ENCODE measurements around the gene MLANA. TPM values are rescaled to one million over a fixed set of nuclear protein-coding genes. Genes with fewer than 3 reads are reported as not detected.

Gene MLANA
- total and polyA plus RNA-seq, 4 donors, result 0.20 to 1.7 (median 0.69) TPM

DNA sequence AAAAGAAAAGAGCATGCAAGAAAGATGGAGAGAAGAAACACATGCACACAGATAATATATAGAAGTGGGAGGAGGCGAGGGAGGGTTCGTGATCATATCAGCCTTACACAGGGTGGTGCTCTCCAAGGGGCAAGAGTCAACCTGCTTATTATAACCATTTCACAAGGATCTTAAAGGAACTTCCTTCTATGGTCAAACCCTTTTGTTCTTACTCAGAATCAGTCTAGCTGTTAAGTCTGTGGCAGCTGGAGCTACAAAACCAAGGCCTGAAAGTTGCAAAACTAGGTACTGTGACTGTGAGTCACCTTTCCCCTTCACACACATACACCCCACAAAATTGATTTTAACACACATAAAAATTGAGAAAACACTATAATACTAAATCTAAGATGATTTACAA is 39.2 kb upstream of the MLANA start:
- Histone ChIP-seq H3K4me1 (ENCODE audit: control insufficient read depth, insufficient read depth, low read length) (no peaks in the 10 kb centered on the region), H3K4me3 (ENCODE audit: low read depth, low read length) (no peak overlapping the region), H3K27me3 (ENCODE audit: control insufficient read depth, insufficient read depth, low read length) (no peaks in the 10 kb centered on the region), H3K36me3 (ENCODE audit: control insufficient read depth, insufficient read depth, low read length) (no peaks in the 10 kb centered on the region), H3K27ac (ENCODE audit: low read depth, low read length) (no peak overlapping the region), H3K9me3 (ENCODE audit: control insufficient read depth, insufficient read depth, low read length) (no peaks in the 10 kb centered on the region)
- no peak for DNase-seq (ENCODE audit: low read depth in 4 of 6, low spot score in 6 of 6)
- WGBS (ENCODE audit: insufficient coverage), result no CpG with 5 or more reads among the region's 2 CpGs

DNA sequence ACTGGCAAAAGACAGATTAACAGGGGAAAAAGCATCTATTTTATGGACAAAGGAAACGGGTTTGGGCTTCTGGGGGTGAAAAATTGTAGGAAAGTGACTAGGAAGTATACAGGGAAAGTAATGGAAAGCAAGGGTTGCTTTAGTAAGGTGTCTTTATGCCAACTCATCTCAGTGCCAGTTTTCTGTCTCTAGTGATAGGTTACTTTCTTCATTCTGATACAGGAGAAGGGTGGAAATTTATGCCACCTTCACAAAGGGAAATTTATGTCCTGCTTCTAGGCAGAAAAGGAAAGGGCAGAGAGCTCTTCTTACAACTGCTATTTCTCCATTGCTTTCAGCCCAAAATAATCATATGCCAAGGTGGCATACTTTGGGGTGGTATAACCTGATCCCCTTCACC is 37.7 kb upstream of the MLANA start:
- no peaks in the 10 kb centered on the region for H3K4me1 ChIP-seq (ENCODE audit: control insufficient read depth, insufficient read depth, low read length)
- no peak overlapping the region for H3K4me3 ChIP-seq (ENCODE audit: low read depth, low read length)
- H3K27ac ChIP-seq (ENCODE audit: low read depth, low read length), result no peak overlapping the region
- no peaks in the 10 kb centered on the region for H3K36me3 ChIP-seq (ENCODE audit: control insufficient read depth, insufficient read depth, low read length)
- H3K9me3 ChIP-seq (ENCODE audit: control insufficient read depth, insufficient read depth, low read length), result no peaks in the 10 kb centered on the region
- WGBS (ENCODE audit: insufficient coverage), result 40% methylated on average over 1 of the region's 1 CpG
- peak in 1 of 6 donors; percentile 6 for DNase-seq (ENCODE audit: low read depth in 4 of 6, low spot score in 6 of 6)
- H3K27me3 ChIP-seq (ENCODE audit: control insufficient read depth, insufficient read depth, low read length), result no peaks in the 10 kb centered on the region

DNA sequence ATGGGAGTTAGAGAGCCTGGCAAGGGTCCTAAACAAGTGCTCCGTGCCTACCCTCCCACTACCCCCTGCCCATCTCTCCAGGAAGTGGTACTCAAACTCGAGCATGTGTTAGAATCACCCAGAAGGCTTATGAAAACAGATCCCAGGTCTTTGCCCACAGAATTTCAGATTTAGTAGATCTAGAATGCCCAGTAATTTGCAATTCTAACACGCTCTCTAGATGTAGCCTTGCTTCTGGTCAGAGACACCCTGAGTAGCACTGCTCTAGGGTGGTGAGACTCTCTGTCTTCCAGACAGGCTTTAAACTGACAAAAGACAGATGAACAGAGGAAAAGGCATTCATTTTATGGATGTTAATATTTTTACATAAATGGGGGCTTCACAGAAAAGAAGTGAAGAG is 37.1 kb upstream of the MLANA start:
- H3K9me3 ChIP-seq (ENCODE audit: control insufficient read depth, insufficient read depth, low read length), result no peaks in the 10 kb centered on the region
- WGBS (ENCODE audit: insufficient coverage), result 75% methylated on average over 3 of the region's 3 CpGs
- no peaks in the 10 kb centered on the region for H3K4me1 ChIP-seq (ENCODE audit: control insufficient read depth, insufficient read depth, low read length)
- no peak overlapping the region for H3K27ac ChIP-seq (ENCODE audit: low read depth, low read length)
- no peaks in the 10 kb centered on the region for H3K27me3 ChIP-seq (ENCODE audit: control insufficient read depth, insufficient read depth, low read length)
- no peaks in the 10 kb centered on the region for H3K36me3 ChIP-seq (ENCODE audit: control insufficient read depth, insufficient read depth, low read length)
- H3K4me3 ChIP-seq (ENCODE audit: low read depth, low read length), result no peak overlapping the region
- DNase-seq (ENCODE audit: low read depth in 4 of 6, low spot score in 6 of 6), result no peak

DNA sequence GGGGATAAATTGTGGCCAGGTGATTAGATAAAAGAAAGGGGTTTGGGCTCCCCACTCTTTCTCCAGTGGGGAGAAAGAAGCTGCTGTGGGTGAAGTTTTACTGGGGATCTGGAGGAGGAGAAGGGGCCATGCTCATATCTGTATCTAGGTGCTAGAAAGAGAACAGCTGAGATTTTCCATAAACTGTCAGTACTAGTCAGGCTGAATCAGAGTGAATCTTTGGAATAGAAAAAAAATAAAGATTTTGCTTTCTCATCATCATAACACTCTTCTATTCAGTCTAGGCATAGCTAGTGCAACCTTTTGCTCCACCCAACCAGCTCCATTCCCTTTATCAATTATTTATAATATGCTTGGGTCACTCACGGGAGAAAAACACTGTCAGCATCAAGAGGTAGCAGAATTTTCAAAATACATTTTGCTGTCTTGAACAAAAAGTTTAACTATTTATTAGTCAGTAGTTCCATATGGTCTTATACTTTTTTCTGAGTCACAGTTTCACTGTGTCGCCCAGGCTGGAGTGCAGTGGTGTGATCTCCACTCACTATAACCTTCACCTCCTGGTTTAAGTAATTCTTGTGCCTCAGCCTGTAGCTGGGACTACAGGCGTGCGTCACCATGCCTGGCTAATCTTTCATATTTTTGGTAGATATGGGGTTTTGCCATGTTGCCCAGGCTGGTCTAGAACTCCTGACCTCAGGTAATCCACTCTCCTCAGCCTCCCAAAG is 36.5 kb upstream of the MLANA start:
- no peak overlapping the region for H3K4me3 ChIP-seq (ENCODE audit: low read depth, low read length)
- DNase-seq (ENCODE audit: low read depth in 4 of 6, low spot score in 6 of 6), result no peak
- H3K9me3 ChIP-seq (ENCODE audit: control insufficient read depth, insufficient read depth, low read length), result no peaks in the 10 kb centered on the region
- no peaks in the 10 kb centered on the region for H3K4me1 ChIP-seq (ENCODE audit: control insufficient read depth, insufficient read depth, low read length)
- H3K27ac ChIP-seq (ENCODE audit: low read depth, low read length), result no peak overlapping the region
- no peaks in the 10 kb centered on the region for H3K27me3 ChIP-seq (ENCODE audit: control insufficient read depth, insufficient read depth, low read length)
- 100% methylated on average over 1 of the region's 4 CpGs for WGBS (ENCODE audit: insufficient coverage)
- no peaks in the 10 kb centered on the region for H3K36me3 ChIP-seq (ENCODE audit: control insufficient read depth, insufficient read depth, low read length)

DNA sequence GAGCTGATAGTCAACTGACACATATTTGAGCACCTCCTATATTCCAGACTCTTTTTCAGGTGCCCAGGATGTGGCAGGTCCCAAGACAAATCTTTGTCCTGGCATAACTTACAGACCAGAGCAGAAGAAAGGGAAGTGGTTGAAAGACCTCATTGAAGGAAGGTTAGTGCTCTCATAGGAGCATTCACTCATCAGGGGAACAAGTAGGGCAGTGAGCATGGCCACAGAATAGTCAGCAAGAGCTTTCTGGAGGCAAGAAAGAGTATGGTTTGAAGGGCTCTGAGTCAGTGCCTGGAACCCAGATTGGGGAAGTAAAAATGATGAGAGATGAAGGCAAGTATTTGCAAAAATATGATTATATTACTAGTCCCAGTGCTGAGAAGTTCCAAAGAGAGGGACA is 32.8 kb upstream of the MLANA start:
- Histone ChIP-seq H3K27me3 (ENCODE audit: control insufficient read depth, insufficient read depth, low read length) (no peaks in the 10 kb centered on the region), H3K9me3 (ENCODE audit: control insufficient read depth, insufficient read depth, low read length) (no peaks in the 10 kb centered on the region), H3K4me1 (ENCODE audit: control insufficient read depth, insufficient read depth, low read length) (no peaks in the 10 kb centered on the region), H3K36me3 (ENCODE audit: control insufficient read depth, insufficient read depth, low read length) (no peaks in the 10 kb centered on the region), H3K27ac (ENCODE audit: low read depth, low read length) (no peak overlapping the region), H3K4me3 (ENCODE audit: low read depth, low read length) (no peak overlapping the region)
- DNase-seq (ENCODE audit: low read depth in 4 of 6, low spot score in 6 of 6), result no peak

DNA sequence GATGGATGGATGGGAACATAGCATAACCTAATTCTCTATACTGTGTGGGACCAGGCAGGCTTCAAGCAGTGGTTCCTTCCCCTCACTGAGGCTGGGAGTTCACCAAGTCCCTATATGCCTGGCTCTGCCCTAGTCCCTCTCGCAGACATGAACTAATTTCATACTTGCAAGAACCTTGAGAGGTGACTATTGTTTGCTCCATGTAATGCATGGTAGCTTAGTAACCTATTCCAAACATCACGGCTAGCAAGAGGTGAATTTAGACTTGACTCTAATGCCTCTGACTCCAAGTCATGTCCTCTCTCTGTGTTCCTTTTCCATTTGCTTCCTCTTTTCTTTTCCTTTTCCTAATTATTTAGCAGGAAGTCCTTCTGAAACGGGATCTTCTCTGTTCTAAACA is 31.9 kb upstream of the MLANA start:
- H3K27me3 ChIP-seq (ENCODE audit: control insufficient read depth, insufficient read depth, low read length), result no peaks in the 10 kb centered on the region
- H3K9me3 ChIP-seq (ENCODE audit: control insufficient read depth, insufficient read depth, low read length), result no peaks in the 10 kb centered on the region
- no peak overlapping the region for H3K27ac ChIP-seq (ENCODE audit: low read depth, low read length)
- H3K4me3 ChIP-seq (ENCODE audit: low read depth, low read length), result no peak overlapping the region
- H3K4me1 ChIP-seq (ENCODE audit: control insufficient read depth, insufficient read depth, low read length), result no peaks in the 10 kb centered on the region
- WGBS (ENCODE audit: insufficient coverage), result 20% methylated on average over 1 of the region's 3 CpGs
- DNase-seq (ENCODE audit: low read depth in 4 of 6, low spot score in 6 of 6), result no peak
- no peaks in the 10 kb centered on the region for H3K36me3 ChIP-seq (ENCODE audit: control insufficient read depth, insufficient read depth, low read length)

DNA sequence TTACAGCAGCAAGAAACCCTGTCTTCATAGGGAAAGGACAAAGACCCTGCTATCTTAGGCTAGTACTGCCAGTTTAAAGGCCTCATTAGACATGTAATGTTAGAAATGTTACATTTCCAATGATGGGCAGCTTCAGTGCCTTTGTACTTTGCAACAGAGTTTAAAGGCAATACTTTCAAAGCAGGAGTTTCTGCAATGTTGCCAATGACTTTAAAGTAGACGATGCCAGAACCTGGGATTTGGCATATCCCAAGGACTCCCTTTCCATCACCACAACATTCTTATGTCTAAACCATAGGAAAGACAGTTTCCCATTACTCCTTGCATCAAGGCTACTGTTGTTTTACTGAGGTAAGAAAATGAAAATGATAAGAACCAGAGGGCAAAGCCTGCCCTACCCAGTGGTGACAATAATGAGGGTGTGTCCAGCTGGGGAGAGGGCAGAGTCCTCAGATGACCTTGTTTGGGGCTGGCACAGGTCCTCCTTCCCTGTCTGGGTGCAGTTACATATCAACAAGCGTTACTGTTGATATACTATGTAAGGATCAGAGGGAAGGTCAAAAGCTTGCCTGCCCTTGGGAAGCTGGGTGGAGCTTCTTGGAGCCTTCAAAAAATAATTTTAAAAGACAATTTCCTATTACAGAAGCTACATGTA is 27.5 kb upstream of the MLANA start:
- H3K4me3 ChIP-seq (ENCODE audit: low read depth, low read length), result no peak overlapping the region
- no CpG with 5 or more reads among the region's 2 CpGs for WGBS (ENCODE audit: insufficient coverage)
- no peak overlapping the region for H3K27ac ChIP-seq (ENCODE audit: low read depth, low read length)

DNA sequence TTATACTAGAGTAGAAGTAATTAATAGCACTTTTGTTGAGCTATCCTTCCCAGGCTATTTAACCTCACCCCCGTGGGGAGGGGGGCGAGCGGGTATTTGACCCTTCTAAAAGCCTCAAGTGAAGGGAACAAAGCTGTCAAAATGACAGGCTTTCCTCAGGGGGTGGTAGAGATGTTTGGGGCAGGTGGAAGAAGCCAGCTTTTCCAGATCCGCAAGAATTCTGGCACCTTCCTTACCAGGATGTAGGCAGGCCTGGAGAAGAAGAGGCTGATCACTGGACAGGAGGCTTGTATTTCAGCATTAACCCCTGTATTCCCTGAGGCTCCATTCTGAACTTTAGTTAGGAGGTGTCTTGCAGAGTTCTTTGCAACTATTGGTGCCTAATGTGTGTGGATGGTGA is 26.2 kb upstream of the MLANA start:
- H3K27me3 ChIP-seq (ENCODE audit: control insufficient read depth, insufficient read depth, low read length), result no peaks in the 10 kb centered on the region
- H3K9me3 ChIP-seq (ENCODE audit: control insufficient read depth, insufficient read depth, low read length), result no peaks in the 10 kb centered on the region
- 44% methylated on average over 1 of the region's 4 CpGs for WGBS (ENCODE audit: insufficient coverage)
- H3K27ac ChIP-seq (ENCODE audit: low read depth, low read length), result no peak overlapping the region
- no peak for DNase-seq (ENCODE audit: low read depth in 4 of 6, low spot score in 6 of 6)
- no peak overlapping the region for H3K4me3 ChIP-seq (ENCODE audit: low read depth, low read length)
- no peaks in the 10 kb centered on the region for H3K4me1 ChIP-seq (ENCODE audit: control insufficient read depth, insufficient read depth, low read length)
- H3K36me3 ChIP-seq (ENCODE audit: control insufficient read depth, insufficient read depth, low read length), result no peaks in the 10 kb centered on the region

More for the DNA sequence above, 27.5 kb upstream of the MLANA start:
- no peak for DNase-seq (ENCODE audit: low read depth in 4 of 6, low spot score in 6 of 6)
- no peaks in the 10 kb centered on the region for H3K4me1 ChIP-seq (ENCODE audit: control insufficient read depth, insufficient read depth, low read length)
- no peaks in the 10 kb centered on the region for H3K9me3 ChIP-seq (ENCODE audit: control insufficient read depth, insufficient read depth, low read length)
- H3K27me3 ChIP-seq (ENCODE audit: control insufficient read depth, insufficient read depth, low read length), result no peaks in the 10 kb centered on the region
- H3K36me3 ChIP-seq (ENCODE audit: control insufficient read depth, insufficient read depth, low read length), result no peaks in the 10 kb centered on the region

DNA sequence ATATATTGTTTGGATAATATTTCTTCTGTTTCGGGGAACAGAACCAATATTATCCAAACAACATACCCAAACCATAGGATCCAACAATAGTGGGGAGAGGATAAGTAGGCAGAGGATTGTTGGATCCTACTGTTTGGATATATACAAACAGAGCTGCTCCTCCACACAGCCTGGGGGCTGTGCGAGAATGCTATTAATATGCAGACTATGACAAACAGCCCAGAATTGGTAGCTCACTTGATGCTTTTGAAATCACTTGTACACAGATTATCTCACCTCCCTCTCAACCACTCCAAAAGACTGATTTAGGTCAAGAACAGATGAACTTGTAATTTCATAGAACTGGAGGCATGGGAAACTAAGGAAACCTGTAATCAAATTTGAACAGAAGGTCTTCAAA is 24.4 kb upstream of the MLANA start:
- no peak for DNase-seq (ENCODE audit: low read depth in 4 of 6, low spot score in 6 of 6)
- Histone ChIP-seq H3K4me3 (ENCODE audit: low read depth, low read length) (no peak overlapping the region), H3K4me1 (ENCODE audit: control insufficient read depth, insufficient read depth, low read length) (no peaks in the 10 kb centered on the region), H3K9me3 (ENCODE audit: control insufficient read depth, insufficient read depth, low read length) (no peaks in the 10 kb centered on the region), H3K36me3 (ENCODE audit: control insufficient read depth, insufficient read depth, low read length) (no peaks in the 10 kb centered on the region), H3K27me3 (ENCODE audit: control insufficient read depth, insufficient read depth, low read length) (no peaks in the 10 kb centered on the region), H3K27ac (ENCODE audit: low read depth, low read length) (no peak overlapping the region)
- WGBS (ENCODE audit: insufficient coverage), result no CpG with 5 or more reads among the region's 2 CpGs

DNA sequence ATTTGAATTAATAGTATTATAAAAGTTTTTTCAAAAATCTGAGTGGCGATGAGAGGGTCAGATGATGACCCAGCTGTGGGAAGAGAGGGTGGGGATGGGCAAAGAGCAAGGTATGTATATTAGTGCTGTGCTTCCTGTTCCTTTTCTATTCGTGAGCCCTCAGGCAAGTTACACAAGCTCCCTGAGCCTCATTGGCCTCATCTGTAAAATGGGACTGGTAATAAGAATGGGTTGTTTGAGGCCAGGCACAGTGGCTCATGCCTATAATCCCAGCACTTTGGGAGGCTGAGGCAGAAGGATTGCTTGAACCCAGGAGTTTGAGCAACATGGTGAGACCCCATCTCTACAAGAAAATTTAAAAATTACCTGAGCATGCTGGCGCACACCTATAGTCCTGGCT is 24.0 kb upstream of the MLANA start:
- no peak overlapping the region for H3K4me3 ChIP-seq (ENCODE audit: low read depth, low read length)
- WGBS (ENCODE audit: insufficient coverage), result 100% methylated on average over 3 of the region's 3 CpGs
- no peaks in the 10 kb centered on the region for H3K27me3 ChIP-seq (ENCODE audit: control insufficient read depth, insufficient read depth, low read length)
- no peaks in the 10 kb centered on the region for H3K9me3 ChIP-seq (ENCODE audit: control insufficient read depth, insufficient read depth, low read length)
- H3K27ac ChIP-seq (ENCODE audit: low read depth, low read length), result no peak overlapping the region
- DNase-seq (ENCODE audit: low read depth in 4 of 6, low spot score in 6 of 6), result no peak
- H3K4me1 ChIP-seq (ENCODE audit: control insufficient read depth, insufficient read depth, low read length), result no peaks in the 10 kb centered on the region
- no peaks in the 10 kb centered on the region for H3K36me3 ChIP-seq (ENCODE audit: control insufficient read depth, insufficient read depth, low read length)

Data from spinal cord (tissue), 10 donors.